GM23338 (cell line): ENCODE measurements around the gene CYYR1. TPM values are rescaled to one million over a fixed set of nuclear protein-coding genes. Genes with fewer than 3 reads are reported as not detected.
A peak's percentile ranks its signal among the peaks of the same experiment; 100 is the strongest.

Source experiments
- ATAC-seq: fragments of 200-7000 bp; cut with Tn5 transposase; 3 replicates; pipeline ENCODE4 v1.9.1; 2020
- DNase-seq: peaks from one replicate; pipeline ENCODE4 v3.0.0-alpha.2; 2015; ENCODE audit warnings: low spot score
- H2AFZ ChIP-seq: fragments of 200-600 bp; sonication (generic); 2 replicates; pipeline ENCODE4 v1.8.0; 2016; ENCODE audit warnings: antibody characterized with exemption, mild to moderate bottlenecking, moderate library complexity
- H3F3A ChIP-seq: fragments of 200-600 bp; sonication (generic); replicated peaks from 2 replicates; pipeline ENCODE4 v1.8.0; 2017; ENCODE audit warnings: antibody characterized with exemption, mixed run types, low read depth
- H3K27ac ChIP-seq: fragments of 200-600 bp; sonication (generic); 2 replicates; pipeline ENCODE4 v1.6.1; 2016; ENCODE audit warnings: low read depth
- H3K27me3 ChIP-seq: fragments of 200-600 bp; sonication (generic); 2 replicates; pipeline ENCODE4 v1.8.0; 2016; ENCODE audit warnings: mild to moderate bottlenecking, mixed run types, moderate library complexity; ENCODE audit not compliant: insufficient read depth
- H3K36me3 ChIP-seq: fragments of 200-600 bp; sonication (generic); 2 replicates; pipeline ENCODE4 v1.8.0; 2016; ENCODE audit warnings: mild to moderate bottlenecking; ENCODE audit not compliant: insufficient read depth
- H3K4me1 ChIP-seq: fragments of 200-600 bp; sonication (generic); 2 replicates; pipeline ENCODE4 v1.8.0; 2016; ENCODE audit warnings: mild to moderate bottlenecking, moderate library complexity; ENCODE audit not compliant: insufficient read depth
- H3K4me2 ChIP-seq: fragments of 200-600 bp; sonication (generic); 2 replicates; pipeline ENCODE4 v1.7.1; 2017; ENCODE audit warnings: mixed run types
- H3K4me3 ChIP-seq: fragments of 200-600 bp; sonication (generic); 2 replicates; pipeline ENCODE4 v1.6.1; 2016; ENCODE audit warnings: mixed run types
- H3K79me2 ChIP-seq: fragments of 200-600 bp; sonication (generic); replicated peaks from 2 replicates; pipeline ENCODE4 v1.8.0; 2017; ENCODE audit warnings: mild to moderate bottlenecking; ENCODE audit not compliant: insufficient read depth
- H3K9me2 ChIP-seq: fragments of 200-600 bp; sonication (generic); 2 replicates; pipeline ENCODE4 v1.8.0; 2017; ENCODE audit not compliant: insufficient read depth
- H4K20me1 ChIP-seq: fragments of 200-600 bp; sonication (generic); replicated peaks from 2 replicates; pipeline ENCODE4 v1.8.0; 2017; ENCODE audit warnings: mild to moderate bottlenecking; ENCODE audit not compliant: insufficient read depth
- H3K27ac Mint-ChIP-seq: 2 replicates; pipeline ENCODE4 v1.8.0; 2020; ENCODE audit warnings: inconsistent platforms, mild to moderate bottlenecking, moderate library complexity, mixed read lengths
- H3K27me3 Mint-ChIP-seq: 3 replicates; pipeline ENCODE4 v1.8.0; 2022; ENCODE audit warnings: low read depth, mild to moderate bottlenecking, moderate library complexity, mixed read lengths, inconsistent platforms; ENCODE audit not compliant: insufficient read depth, poor library complexity
- H3K36me3 Mint-ChIP-seq: 3 replicates; pipeline ENCODE4 v1.8.0; 2021; ENCODE audit warnings: low read depth, mild to moderate bottlenecking, inconsistent platforms, moderate library complexity, mixed read lengths
- H3K4me1 Mint-ChIP-seq: 3 replicates; pipeline ENCODE4 v1.8.0; 2020; ENCODE audit warnings: mild to moderate bottlenecking, inconsistent platforms, mixed read lengths
- H3K4me3 Mint-ChIP-seq: 3 replicates; pipeline ENCODE4 v1.8.0; 2021; ENCODE audit warnings: moderate library complexity, mild to moderate bottlenecking, inconsistent platforms, mixed read lengths
- H3K9me3 Mint-ChIP-seq: 3 replicates; pipeline ENCODE4 v1.8.0; 2020; ENCODE audit warnings: moderate library complexity, mild to moderate bottlenecking, inconsistent platforms, mixed read lengths
- CREB1 ChIP-seq: fragments of 250-450 bp; sonication (Bioruptor Pico); IDR thresholded peaks from 2 replicates; pipeline ENCODE4 v1.5.0; 2020; ENCODE audit warnings: low read depth, mild to moderate bottlenecking, moderate library complexity
- CTCF ChIP-seq, 2 experiments: fragments of 200-600 bp in 1 of 2; sonication (generic) in 1 of 2; conservative IDR thresholded peaks; 2 replicates each; pipeline versions ENCODE4 v1.5.1 to v1.6.1; 2016 to 2017; ENCODE audit warnings: antibody characterized with exemption in 2 of 2, low read depth in 2 of 2, mild to moderate bottlenecking in 2 of 2, moderate library complexity in 1 of 2
- EZH2 ChIP-seq: fragments of 200-600 bp; sonication (generic); IDR thresholded peaks from one replicate; pipeline ENCODE4 v1.8.0; 2017; ENCODE audit warnings: antibody characterized with exemption, mild to moderate bottlenecking, low read depth; ENCODE audit not compliant: unreplicated experiment
- EZH2phosphoT487 ChIP-seq: fragments of 200-600 bp; sonication (generic); IDR thresholded peaks from one replicate; pipeline ENCODE4 v1.8.1; 2018; ENCODE audit warnings: antibody characterized with exemption; ENCODE audit not compliant: unreplicated experiment
- JUNB ChIP-seq: IDR thresholded peaks from one replicate; pipeline ENCODE4 v1.6.1; 2016; ENCODE audit warnings: antibody characterized with exemption; ENCODE audit not compliant: unreplicated experiment
- POLR2AphosphoS5 ChIP-seq: IDR thresholded peaks from 2 replicates; pipeline ENCODE4 v1.6.1; 2016; ENCODE audit warnings: antibody characterized with exemption, low read depth
- REST ChIP-seq: IDR thresholded peaks from one replicate; pipeline ENCODE4 v1.6.1; 2018; ENCODE audit warnings: antibody characterized with exemption; ENCODE audit not compliant: unreplicated experiment
- STAT1 ChIP-seq: IDR thresholded peaks from one replicate; pipeline ENCODE4 v1.6.1; 2016; ENCODE audit warnings: antibody characterized with exemption; ENCODE audit not compliant: unreplicated experiment
- ZNF114 ChIP-seq: fragments of 250-450 bp; sonication (Bioruptor Pico); IDR thresholded peaks from 2 replicates; pipeline ENCODE4 v1.5.0; 2020; ENCODE audit warnings: mild to moderate bottlenecking, moderate library complexity
- ZNF331 ChIP-seq: fragments of 250-450 bp; sonication (Bioruptor Pico); IDR thresholded peaks from 2 replicates; pipeline ENCODE4 v1.5.0; 2020; ENCODE audit warnings: low read depth, mild to moderate bottlenecking, moderate library complexity
- polyA plus RNA-seq: library from polyadenylated mRNA; unstranded; fragments of >200 nt; fragmentation: Nextera tagmentation; extraction: Ambion mirVana; gene quantifications from 2 replicates; pipeline ENCODE4 v1.2.1, GENCODE V29; 2016
- total RNA-seq: library from RNA; depleted of rRNA; stranded (reverse); fragments of >200 nt; shearing (Covaris generic); gene quantifications from 2 replicates; pipeline ENCODE4 v1.2.3, GENCODE V29; 2014

The CYYR1 gene
- total and polyA plus RNA-seq, 2 experiments from 2014 or later, result 23.8 to 25.4 TPM

GRCh38 chr21:26587736-26588201 is 14.7 kb upstream of the CYYR1 start:
- Histone ChIP-seq H3K79me2 (no peaks in the 10 kb centered on the region), H3K27ac (no peak overlapping the region), H2AFZ (no peak overlapping the region), H3K36me3 (no peaks in the 10 kb centered on the region), H3F3A (no peaks in the 10 kb centered on the region), H3K9me2 (no peaks in the 10 kb centered on the region), H3K4me2 (no peak overlapping the region), H4K20me1 (no peaks in the 10 kb centered on the region), H3K27me3 (no peaks in the 10 kb centered on the region), H3K4me3 (no peak overlapping the region), H3K4me1 (no peaks in the 10 kb centered on the region)
- no peak for TF ChIP-seq EZH2
- TF ChIP-seq CTCF (conservative IDR thresholded peaks at IDR 0.05; ENCODE audit: low read depth in 2 of 2), result no peak
- no peak for TF ChIP-seq EZH2phosphoT487
- TF ChIP-seq CREB1 (CRISPR knock-in tag), result no peak
- no peak for TF ChIP-seq POLR2AphosphoS5
- TF ChIP-seq JUNB, result no peak
- H3K4me3 Mint-ChIP-seq, result no peak overlapping the region
- peaks cover 3% of the 10 kb centered on the region for H3K27me3 Mint-ChIP-seq
- H3K9me3 Mint-ChIP-seq, result no peaks in the 10 kb centered on the region
- H3K36me3 Mint-ChIP-seq, result no peaks in the 10 kb centered on the region; the same call in 2 of the 3 replicates
- ATAC-seq (no peak), DNase-seq (no peak)
- H3K27ac Mint-ChIP-seq, result no peak overlapping the region
- peaks cover 11% of the 10 kb centered on the region; the same call in 2 of the 3 replicates for H3K4me1 Mint-ChIP-seq

GRCh38 chr21:26583769-26584168 is 10.7 kb upstream of the CYYR1 start:
- no peak overlapping the region for H3K27ac Mint-ChIP-seq
- H3K4me1 Mint-ChIP-seq, result peaks cover 11% of the 10 kb centered on the region; the same call in 2 of the 3 replicates
- peaks cover 12% of the 10 kb centered on the region for H3K9me3 Mint-ChIP-seq
- H3F3A ChIP-seq, result no peaks in the 10 kb centered on the region
- H3K36me3 ChIP-seq, result no peaks in the 10 kb centered on the region
- H3K27ac ChIP-seq, result no peak overlapping the region
- H3K4me3 Mint-ChIP-seq, result no peak overlapping the region
- peaks cover 3% of the 10 kb centered on the region for H3K27me3 Mint-ChIP-seq
- H3K4me2 ChIP-seq, result no peak overlapping the region
- no peak overlapping the region for H3K4me3 ChIP-seq
- no peaks in the 10 kb centered on the region for H3K9me2 ChIP-seq
- no peak for ATAC-seq
- H3K36me3 Mint-ChIP-seq, result peaks cover 7% of the 10 kb centered on the region; the same call in 1 of the 3 replicates
- H3K4me1 ChIP-seq, result no peaks in the 10 kb centered on the region
- no peaks in the 10 kb centered on the region for H3K79me2 ChIP-seq
- no peak overlapping the region for H2AFZ ChIP-seq
- DNase-seq, result peak; percentile 6
- no peaks in the 10 kb centered on the region for H3K27me3 ChIP-seq
- no peaks in the 10 kb centered on the region for H4K20me1 ChIP-seq
- no peak for TF ChIP-seq REST
- no peak for TF ChIP-seq EZH2phosphoT487
- TF ChIP-seq ZNF331 (CRISPR knock-in tag), result no peak
- TF ChIP-seq ZNF114 (CRISPR knock-in tag), result no peak
- no peak for TF ChIP-seq CTCF (conservative IDR thresholded peaks at IDR 0.05; ENCODE audit: low read depth in 2 of 2)
- no peak for TF ChIP-seq STAT1
